ENCODE results near the gene SGK1.

Gene SGK1

GRCh38 chr6:134172020-134172705 is 145.7 kb downstream of the SGK1 start:
- no peak for FAIRE-seq
- TF ChIP-seq, protein P1, sequence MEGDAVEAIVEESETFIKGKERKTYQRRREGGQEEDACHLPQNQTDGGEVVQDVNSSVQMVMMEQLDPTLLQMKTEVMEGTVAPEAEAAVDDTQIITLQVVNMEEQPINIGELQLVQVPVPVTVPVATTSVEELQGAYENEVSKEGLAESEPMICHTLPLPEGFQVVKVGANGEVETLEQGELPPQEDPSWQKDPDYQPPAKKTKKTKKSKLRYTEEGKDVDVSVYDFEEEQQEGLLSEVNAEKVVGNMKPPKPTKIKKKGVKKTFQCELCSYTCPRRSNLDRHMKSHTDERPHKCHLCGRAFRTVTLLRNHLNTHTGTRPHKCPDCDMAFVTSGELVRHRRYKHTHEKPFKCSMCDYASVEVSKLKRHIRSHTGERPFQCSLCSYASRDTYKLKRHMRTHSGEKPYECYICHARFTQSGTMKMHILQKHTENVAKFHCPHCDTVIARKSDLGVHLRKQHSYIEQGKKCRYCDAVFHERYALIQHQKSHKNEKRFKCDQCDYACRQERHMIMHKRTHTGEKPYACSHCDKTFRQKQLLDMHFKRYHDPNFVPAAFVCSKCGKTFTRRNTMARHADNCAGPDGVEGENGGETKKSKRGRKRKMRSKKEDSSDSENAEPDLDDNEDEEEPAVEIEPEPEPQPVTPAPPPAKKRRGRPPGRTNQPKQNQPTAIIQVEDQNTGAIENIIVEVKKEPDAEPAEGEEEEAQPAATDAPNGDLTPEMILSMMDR (IDR thresholded peaks at IDR 0.05; ENCODE audit: insufficient read depth, missing control alignments), result no peak
- no peak for DNase-seq (ENCODE audit: insufficient read length, low spot score)

- FAIRE-seq, result no peak
- DNase-seq (ENCODE audit: insufficient read length, low spot score), result no peak
- TF ChIP-seq, protein P1 (IDR thresholded peaks at IDR 0.05; ENCODE audit: insufficient read depth, missing control alignments), result no peak
Measured at GRCh38 chr6:134171517-134171916, 146.4 kb downstream of the SGK1 start.

DNA sequence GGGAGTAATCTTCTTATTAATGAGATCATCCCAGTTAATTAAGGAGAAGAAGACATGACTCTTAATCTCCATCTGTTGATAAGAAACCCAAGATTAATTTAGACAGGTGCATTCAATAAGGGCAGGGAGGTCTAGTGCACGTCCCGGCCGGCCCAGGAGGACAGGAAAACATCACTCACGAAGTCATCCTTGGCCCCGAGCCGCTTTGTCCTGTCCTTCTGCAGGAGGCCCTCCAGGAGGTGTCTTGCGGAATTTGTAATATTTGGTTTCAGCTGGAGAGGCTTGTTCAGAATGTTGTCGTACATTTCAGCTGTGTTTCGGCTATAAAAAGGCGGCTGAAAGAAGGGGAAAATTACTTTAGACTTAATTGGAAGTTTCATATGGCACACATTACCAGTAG is 147.1 kb downstream of the SGK1 start:
- DNase-seq (ENCODE audit: insufficient read length, low spot score) (no peak), FAIRE-seq (peak; percentile 21)
- TF ChIP-seq, protein P1 (IDR thresholded peaks at IDR 0.05; ENCODE audit: insufficient read depth, missing control alignments), result no peak

GRCh38 chr6:134169871-134170486 is 147.9 kb downstream of the SGK1 start:
- TF ChIP-seq, protein P1 (IDR thresholded peaks at IDR 0.05; ENCODE audit: insufficient read depth, missing control alignments), result no peak
- DNase-seq (ENCODE audit: insufficient read length, low spot score) (no peak), FAIRE-seq (no peak)

- FAIRE-seq (no peak), DNase-seq (ENCODE audit: insufficient read length, low spot score) (no peak)
- TF ChIP-seq, protein P1 (IDR thresholded peaks at IDR 0.05; ENCODE audit: insufficient read depth, missing control alignments), result no peak
Measured at GRCh38 chr6:134168590-134169208, 149.2 kb downstream of the SGK1 start.

GRCh38 chr6:134166511-134167261 is 151.2 kb downstream of the SGK1 start:
- TF ChIP-seq, protein P1 (IDR thresholded peaks at IDR 0.05; ENCODE audit: insufficient read depth, missing control alignments), result no peak
- no peak for FAIRE-seq
- DNase-seq (ENCODE audit: insufficient read length, low spot score), result no peak
